ENCODE data around the gene AGTPBP1.

AGTPBP1 gene

DNA sequence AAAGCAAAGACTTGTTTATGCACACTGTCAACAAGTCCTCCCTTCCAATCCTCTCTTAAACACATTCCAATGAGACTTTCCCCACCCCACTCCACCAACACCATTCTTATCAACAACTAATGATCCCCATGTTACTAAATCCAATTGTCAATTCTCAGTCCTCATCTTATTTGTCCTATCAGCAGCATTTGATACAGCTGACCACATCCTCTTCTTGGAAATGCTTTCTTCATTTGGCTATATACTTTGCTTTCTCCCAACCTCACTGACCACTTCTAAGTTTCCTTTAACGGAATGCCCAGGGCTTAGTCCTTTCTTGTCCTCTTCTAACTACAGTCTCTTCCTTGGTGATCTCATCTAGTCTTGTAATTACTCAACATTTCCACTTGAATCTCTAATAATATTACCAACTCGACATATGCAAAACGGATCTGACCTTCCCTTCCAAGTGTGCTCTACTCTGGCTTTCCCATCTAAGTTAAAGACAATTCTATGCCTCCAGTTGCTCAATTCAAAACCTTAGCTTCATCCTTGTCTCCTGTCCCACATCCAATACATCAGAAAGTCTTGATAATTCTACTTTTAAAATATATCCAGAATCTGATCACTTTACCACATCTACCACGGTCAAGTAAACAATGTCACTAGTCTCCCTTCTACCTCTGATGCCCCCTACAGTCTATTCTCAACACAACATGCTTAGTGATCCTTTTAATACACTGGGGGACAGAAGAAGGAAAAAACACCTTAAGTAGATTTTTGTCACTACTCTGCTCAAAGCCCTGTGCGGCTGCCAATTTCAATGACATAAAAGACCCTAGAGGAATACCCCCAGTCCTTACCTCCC lies 25.5 kb downstream of the AGTPBP1 start:
- no peak for DNase-seq

DNA sequence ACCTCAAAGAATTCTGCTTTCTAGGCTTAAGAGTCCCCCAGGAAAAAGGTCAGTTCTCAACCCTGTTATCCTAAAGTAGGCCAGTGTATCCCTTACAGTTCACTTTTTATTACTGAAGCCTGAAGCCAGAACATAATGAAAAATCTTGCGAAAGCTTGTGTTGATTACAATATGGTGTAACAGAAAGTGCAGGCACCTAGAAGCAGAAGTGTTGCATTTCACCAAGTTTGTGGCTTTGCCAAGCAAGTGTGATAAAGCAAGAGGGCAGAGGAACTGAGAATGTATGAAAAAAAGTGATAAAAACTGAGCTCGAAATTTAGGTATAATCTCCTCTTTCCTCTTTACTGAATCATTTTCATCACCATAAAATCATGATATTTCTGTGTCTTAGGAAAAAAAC lies 26.2 kb downstream of the AGTPBP1 start:
- no peak for DNase-seq

DNA sequence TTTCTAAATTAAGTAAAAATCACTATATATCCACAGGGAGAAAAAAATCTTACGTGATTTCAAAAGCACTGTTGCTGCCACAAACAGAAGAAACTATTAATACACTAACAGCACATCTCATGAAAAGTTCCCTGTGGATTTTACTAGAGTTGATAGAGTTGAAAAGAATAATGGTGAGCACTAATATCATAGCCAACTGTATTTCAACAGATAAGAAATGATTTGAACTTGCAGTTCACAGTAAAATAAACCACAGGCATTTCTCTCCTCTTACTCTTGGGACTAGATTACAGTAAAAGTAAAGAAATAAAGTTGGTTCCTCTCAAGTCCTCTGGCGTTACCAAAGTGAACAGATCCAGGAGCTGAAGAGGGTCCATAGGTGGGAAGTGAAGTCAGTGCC lies 27.9 kb downstream of the AGTPBP1 start:
- DNase-seq: no peak

DNA sequence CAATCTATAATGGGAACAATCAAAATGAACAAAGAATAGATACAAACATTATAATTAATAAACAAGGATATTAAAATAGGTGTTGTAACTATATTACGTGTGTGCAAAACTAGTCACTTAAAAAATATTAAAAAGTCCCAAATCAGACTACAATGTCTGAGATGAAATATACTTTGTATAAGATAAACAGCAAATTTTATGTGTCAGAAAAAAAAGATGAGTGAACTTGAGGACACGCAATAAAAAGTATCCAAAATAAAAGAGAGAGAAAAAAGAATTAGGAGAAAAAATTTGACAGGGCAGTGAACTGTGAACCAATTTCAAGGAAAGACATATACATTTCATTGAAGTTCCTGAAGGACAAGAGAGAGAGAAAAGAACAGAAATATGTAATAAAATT lies 37.0 kb downstream of the AGTPBP1 start:
- no peak for DNase-seq

DNA sequence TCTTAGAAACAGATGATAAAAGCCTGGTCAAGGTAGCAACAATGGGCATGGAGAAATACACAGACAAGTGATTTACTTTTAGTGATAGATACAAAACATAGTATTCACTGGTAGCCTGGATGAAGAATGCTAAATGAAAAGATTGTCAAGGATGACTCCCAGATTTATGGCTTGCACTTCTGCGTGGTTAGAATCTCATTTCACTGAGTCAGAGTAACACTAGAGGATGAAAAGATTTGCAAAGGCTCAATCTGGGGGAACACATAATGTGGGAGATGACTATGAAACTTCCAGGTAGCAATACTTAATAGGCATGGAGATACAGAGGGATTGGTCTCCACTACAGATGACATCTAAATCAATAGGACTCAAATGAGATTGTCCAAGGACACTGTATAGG lies 38.4 kb downstream of the AGTPBP1 start:
- DNase-seq: no peak

DNA sequence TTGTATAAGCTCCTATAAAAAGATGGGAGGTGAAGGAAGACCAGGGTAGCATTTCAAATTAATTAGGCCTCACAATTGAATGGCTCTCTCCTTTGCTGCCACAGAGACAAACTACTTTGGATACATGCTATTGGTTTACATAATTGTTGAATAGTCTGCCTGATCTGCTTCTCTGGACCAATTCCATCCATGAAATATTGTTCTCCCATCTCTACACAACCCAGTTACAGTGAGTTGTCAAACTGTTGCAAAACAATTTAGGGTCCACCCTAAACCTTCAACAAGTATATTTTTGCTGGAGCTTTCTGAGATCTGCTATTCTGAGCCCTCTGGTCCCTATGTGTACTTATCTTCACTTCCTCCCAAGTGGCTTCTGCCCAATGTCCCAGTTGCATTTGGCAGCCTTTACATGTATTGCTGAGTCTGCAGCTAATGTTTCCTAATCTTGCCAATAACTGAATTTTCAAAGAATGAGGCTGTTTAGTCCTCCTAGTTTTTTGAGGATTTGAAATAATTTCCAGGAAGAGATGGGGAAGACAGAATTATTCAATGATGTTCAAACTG lies 38.9 kb downstream of the AGTPBP1 start:
- DNase-seq: no peak

DNA sequence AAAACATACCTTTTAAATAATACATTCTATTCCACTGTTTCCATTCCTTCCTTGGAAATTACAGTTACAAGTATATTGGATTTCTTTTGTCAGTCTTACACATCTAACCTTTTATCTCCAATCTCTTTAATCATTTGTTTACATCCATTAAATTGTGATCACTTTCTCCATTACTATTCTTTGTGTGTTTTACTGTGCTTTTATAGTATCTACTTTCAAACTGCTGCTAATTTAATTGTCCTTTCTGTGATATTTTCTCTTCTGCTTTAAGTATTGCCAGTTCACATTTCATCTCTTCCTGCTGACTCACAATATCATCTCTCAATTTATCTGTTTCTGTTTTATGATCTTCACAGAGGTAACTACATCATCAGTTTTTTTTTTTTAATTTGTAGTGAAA lies 39.6 kb downstream of the AGTPBP1 start:
- no peak for DNase-seq

DNA sequence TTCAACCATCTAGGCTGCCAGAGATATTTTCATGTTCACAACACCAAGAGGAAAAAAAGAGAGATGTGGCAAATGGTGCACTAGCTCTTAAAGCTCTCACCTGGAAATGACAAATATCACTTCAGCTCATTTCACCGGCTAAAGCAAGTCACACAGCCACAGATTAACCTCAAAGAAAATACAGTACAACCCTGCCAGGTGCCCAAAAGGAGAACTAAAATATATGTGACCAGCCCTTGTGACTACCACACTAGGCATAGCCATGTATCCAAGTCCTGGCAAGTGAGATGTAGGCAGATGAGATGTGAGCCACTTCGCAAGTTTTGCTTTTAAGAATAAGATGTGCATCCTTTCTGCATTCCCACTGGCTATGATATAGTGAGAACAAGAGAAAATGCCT lies 41.4 kb downstream of the AGTPBP1 start:
- DNase-seq: no peak

DNA sequence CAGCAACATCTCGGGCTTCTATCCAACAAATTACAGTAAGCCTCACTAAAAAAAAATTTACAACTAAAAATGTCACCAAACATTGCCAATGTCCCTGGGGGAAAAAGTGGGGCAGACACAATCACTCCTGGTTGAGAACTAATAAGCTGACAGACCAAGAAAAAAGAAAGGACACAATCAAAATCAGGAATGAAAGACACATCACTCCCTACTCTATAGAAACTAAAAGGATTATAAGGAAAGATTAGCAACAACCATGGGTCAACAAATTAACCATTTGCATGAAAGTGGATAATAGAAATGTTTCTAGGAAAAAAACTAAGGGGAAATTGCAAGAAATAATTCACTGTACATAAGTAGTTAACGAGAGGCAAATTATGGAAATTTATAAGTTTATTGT lies 53.4 kb downstream of the AGTPBP1 start:
- DNase-seq: no peak

DNA sequence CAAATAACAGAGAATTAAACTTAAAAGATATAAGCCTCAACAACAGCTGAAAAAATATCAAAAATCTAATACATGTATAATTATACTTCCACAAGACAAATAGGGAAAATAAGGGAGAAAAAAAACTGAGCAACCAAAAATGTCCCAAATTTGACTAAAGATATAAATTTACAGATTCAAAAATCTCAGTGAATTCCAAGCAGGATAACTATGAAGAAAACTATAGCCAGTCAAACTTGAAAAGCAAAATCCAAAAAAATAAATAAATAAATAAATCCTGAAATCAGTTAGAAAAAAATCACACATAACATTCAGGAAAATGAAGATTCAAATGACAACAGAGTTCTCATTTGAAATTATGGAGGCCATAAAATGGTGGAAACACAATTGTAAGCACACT lies 56.7 kb downstream of the AGTPBP1 start:
- DNase-seq: no peak

DNA sequence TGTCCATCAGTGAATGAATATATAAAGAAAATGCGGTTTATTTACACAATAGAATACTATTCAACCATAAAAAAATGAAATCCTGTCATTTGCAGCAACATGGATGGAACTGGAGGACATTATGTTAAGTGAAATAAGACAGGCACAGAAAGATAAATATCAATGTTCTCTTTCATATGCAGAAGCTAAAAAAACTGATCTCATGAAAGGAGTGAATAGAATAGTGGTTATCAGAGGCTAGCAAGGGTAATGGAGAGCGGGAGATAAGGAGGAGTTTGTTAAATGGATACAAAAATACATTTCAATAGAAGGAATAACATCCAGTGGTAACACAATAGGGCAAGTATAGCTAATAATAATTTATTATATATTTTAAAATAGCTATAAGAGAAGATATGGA lies 65.0 kb downstream of the AGTPBP1 start:
- DNase-seq: no peak

DNA sequence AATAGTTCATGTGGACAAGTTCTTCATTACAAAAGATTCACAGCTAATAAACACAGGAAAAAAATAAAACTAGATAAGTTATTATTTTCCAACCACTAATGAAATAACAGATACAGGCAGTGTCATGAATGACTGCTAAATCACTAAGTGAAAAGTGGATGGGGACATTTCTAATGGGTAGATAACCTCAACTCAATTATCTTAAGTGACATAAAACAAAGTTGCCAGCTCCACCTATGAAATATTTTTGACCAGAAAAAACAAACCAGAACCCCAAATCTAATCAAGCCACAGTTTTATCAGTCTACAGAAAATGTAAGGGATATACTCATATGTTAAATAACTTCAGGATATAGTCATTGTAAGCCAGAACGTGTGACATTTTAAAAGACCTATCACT lies 74.4 kb downstream of the AGTPBP1 start:
- no peak for DNase-seq

DNA sequence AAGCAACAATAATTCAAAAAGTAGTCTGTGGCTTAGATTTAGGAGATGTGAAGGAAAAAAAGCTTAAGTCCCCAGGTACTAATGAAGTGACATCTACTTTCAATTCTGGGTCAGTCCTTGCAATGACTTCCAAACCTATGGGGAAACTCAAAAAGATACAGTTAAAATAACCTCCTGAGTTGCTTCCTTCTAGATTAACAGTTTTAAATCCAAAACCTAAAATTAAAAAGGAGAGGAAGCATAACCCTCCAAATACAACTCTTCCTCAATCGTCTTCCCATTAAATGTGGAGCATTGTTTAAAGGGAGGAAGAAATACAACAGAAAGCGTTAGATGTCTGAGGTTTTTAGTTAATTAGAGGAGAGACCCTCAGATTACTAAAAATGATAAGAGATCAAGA lies 75.7 kb downstream of the AGTPBP1 start:
- no peak for DNase-seq

DNA sequence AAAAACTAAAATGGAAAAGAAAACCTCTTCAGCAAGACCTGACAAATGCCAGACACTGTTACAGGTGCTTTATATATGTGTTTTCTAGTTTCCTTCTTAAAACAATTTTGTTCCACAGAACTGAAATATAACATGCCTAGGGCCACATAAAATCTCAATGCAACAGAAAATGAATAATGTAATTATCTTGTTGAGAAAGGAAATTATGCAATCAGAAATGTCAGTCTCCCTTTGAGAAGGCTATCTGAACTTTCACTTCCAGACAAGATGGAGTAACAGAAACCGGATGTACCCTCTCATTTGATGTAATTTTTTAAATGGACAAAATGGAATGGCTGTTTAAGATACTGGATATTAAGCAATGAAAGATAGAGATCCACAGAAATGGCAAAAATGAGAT lies 79.2 kb downstream of the AGTPBP1 start:
- DNase-seq: no peak

DNA sequence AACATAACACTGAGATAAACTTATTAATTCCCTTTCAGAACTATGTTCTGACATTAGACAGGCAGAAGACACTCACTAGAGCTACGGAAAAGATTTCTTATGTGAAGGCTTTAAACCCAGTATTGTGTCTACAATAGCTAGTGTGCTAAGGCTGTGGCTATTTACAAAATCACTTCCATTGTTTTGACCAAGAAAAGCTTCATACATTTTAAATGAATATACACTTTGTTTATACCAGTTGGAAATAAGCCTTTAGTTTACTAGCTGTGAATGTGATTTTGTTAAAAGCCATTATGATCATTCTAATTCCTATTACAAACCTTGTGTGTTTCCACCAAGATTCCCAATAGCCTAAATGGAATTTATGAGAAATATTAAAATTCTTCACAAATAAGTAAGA lies 83.0 kb downstream of the AGTPBP1 start:
- no peak for DNase-seq

DNA sequence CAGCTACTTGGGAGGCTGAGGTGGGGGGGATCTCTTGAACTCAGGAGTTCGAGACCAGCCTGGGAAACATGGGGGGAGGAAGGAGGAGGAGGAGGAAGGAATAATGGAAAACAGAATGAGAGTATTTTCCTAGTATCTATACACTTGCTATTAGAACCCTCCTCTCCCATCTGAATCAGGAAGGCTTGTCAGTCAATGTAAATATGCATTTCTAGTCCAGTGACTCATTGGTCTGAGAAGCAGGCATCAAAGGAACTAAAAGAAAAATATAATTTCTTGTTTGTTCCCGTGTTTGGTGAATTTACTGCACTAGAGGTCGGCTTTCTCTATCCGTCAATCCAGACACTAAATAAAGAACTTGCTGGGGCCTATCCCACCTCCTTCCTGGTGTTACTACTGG lies 88.6 kb downstream of the AGTPBP1 start:
- DNase-seq: no peak

DNA sequence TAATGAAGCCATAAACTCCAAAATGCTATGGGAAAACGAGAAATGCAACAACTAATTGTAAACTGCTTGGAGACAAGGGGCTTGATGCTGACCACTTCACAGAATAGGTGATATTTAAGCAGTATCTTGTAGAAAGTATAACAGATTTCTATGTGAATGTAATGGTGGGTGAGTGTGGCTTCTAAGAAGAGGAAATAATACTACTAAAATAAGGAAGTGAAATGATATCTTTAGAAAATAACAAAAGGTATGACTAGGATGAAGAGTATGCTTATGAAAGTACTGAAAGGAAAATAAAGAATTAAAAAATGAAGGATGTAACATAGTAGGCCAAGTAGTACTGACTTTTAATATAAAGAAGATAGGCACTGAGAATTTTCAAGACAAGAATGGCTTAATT lies 94.2 kb downstream of the AGTPBP1 start:
- DNase-seq: no peak

DNA sequence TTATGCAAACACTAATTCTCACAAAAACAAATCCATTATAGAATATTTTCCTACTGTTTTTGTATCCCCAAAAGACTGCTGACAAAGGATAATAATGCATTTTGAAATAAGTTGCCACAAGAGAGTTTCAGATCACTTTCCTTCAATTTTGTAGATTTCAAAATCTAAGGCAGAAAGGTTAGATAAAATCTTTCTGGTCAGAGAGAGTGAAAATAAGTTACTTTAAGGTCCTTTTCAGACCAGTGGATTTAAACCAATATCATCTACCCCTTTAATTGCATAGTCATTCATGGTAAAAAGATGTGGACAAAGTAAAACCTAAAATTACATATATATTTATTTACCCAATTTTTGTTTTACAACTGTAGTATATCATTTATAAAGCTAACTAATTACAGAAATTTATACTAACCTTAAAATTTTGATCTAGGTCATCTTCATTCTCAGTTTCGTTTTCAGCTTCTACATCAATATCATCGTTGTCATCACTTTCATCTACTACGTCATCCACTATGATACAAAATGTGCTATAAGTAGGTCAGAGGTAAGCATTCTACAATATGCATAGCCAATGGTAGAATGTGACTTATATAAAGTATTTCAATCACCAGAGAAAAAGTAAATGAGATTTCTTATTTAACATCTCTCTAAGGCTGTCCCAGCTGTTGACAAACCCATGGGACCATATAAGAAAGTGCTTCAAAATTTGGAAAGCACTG lies 95.7 kb downstream of the AGTPBP1 start:
- DNase-seq: no peak

DNA sequence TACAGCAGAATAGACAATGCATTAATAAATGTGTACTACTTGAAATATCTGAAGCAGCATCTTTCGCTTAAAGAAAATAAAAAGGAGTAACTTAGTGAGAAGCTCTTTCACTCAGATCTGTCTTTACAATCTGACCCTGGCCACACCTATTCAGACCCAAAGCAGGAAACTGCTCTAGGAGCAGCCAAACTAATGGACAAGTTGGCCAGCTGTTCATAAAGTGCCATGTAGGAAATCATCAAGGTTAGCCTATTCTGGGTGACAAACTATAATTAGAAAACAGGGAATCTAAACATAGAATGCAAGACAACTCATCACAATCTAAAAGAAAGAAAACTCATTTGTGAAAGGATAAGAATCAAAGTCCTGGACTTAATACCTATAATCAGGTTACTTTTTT lies 101.3 kb downstream of the AGTPBP1 start:
- DNase-seq: peak; percentile 2 to 48

DNA sequence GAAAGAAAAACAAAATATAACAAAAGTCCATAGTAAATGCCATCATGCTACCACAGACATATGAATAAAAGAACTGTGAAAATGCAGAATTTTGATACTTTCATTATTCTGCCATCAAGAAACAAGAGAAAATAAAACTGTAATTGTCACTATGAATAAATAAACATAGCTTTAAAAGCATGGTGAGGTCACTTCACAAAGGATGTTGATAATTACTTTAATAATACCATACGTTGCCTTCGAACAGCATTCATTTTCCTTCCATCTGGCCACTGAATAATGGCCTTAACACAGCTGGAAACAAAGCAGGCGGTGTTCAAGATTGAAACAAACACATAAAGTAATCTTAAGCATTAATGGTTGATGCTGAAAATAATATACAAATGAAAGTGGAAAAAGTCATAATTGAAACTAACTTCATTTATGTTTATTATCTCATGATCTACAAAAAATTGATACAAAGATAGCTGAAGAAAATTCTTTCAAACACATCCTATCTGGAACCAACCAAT lies 102.0 kb downstream of the AGTPBP1 start:
- peak; percentile 37 to 88 for DNase-seq

DNA sequence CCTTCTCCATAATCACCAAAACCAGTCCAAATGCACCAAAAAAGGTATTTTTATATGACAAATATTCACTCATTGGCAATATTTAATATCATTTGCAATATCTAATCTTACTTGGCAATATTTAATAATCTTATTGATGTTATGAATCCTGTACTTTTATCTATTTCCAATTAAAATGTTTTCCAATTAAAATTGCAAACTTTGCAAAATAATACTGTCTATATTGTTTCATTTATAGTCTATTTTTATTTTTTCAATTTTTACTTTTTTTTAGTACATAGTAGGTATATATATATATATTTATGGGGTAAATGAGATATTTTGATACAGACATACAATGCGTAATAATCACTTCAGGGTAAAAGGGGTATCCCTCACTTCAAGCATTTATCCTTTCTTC lies 109.9 kb downstream of the AGTPBP1 start:
- DNase-seq: no peak

DNA sequence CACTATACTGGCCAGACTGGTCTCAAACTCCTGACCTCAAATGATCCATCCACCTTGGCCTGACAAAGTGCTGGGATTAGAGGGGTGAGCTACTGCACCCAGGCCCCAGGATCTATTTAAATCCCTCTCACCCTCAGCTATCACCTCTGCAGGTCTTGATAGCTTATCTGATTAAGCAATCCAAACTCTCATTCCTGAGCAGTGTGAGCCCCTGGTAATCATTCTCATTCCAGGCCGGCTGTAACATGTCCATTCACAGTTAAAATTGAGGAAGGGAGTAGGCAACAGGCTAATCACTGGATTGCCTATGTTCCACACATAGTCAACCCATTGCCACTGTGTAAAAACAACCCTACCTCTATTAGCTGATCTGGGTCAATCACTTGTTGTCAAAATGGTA lies 111.1 kb downstream of the AGTPBP1 start:
- no peak for DNase-seq

DNA sequence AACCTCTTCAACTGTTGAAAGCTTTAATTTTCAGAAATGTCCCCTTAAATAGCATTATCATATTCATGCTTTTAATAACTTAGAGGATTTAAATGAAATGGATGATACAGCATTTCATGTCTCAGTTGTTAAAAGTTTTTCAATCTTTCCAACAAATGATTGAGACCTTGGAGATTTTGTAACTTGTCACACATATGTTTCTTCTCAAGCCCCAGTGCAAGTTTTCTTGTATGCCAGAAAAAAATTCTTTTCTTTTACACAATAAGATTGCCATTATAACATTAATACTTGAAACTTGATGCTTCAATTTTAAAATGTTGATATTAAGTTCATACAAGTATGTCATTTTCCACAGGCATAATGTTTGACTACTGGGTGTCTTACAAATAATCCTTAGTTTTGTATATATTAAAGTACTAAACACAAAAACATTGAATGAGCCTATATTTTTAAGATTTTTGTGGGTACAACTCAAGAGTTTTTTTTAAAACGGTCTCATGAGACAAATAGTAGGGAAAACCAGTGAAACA lies 124.5 kb downstream of the AGTPBP1 start:
- DNase-seq: no peak

DNA sequence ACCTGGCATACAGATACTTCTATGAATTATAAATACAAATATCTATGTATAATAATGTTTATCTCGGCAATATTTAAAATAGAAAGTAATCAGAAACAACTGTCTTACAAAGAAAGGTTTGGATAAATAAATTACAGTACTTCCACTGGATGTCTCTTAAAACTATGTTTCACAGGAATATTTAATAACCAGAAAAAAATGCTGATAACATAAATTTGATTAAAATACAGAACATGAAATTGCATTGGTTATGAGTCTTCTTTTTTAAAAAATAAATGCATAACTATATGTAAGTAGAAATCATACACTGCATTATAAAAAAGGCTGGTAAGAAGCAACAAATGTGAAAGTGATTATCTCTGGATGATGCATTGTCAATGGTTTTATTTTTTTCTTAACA lies 126.0 kb downstream of the AGTPBP1 start:
- no peak for DNase-seq
